ENCODE measurements around the gene TAB3. TPM values are rescaled to one million over a fixed set of nuclear protein-coding genes. Genes with fewer than 3 reads are reported as not detected.
"Not testable (repeated sequence)": the region's sequence is repeated elsewhere in the genome, so short reads cannot be mapped to it uniquely, and the experiment has no call there.

TAB3 gene
- total RNA-seq, 1 donor from 2014 or later = 13.3 TPM

DNA sequence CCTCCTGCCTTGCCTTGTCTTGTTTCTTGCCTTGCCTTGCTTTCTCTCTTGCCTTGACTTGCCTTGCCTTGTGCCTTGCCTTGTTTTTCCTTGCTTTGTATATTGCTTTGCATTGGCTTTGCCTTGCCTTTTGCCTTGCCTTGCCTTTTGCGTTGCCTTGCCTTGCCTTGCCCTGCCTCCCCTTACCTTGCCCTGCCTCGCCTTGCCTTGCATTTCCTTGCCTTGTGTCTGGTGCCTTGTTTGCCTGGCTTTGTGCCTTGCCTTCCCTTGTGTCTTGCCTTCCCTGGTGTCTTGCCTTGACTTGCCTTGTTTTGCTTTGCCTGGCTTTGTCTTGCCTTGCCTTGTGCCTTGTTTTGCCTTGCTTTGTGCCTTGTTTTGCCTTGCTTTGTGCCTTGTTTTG, 89.7 kb downstream of the TAB3 start:
- no peaks in the 10 kb centered on the region for H3K4me1 Mint-ChIP-seq
- no peak for DNase-seq (ENCODE audit: low read depth, low spot score)

DNA sequence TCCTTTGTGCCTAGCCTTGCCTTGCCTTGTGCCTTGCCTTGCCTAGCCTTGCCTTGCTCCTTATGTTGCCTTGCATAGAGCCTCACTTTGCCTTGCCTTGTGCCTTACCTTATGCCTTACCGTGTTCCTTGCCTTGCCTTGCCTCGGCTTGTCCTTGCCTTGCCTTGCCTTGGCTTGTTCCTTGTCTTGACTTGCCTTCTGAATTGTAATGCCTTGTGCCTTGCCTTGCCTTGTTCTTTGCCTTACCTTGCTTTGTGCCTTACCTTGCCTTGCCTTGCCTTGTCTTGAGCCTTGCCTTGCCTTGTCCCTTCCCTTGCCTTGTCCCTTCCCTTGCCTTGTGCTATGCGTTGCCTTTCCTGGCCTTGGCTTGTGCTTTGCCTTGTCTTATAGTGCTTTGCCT, 90.2 kb downstream of the TAB3 start:
- Mint-ChIP-seq H3K36me3 (ENCODE audit: low read depth) (no peaks in the 10 kb centered on the region), H3K9me3 (no peaks in the 10 kb centered on the region), H3K4me1 (no peaks in the 10 kb centered on the region), H3K27me3 (ENCODE audit: low read depth) (no peaks in the 10 kb centered on the region), H3K4me3 (no peak overlapping the region), H3K27ac (ENCODE audit: unreplicated experiment) (no peak overlapping the region)
- TF ChIP-seq, protein P1, sequence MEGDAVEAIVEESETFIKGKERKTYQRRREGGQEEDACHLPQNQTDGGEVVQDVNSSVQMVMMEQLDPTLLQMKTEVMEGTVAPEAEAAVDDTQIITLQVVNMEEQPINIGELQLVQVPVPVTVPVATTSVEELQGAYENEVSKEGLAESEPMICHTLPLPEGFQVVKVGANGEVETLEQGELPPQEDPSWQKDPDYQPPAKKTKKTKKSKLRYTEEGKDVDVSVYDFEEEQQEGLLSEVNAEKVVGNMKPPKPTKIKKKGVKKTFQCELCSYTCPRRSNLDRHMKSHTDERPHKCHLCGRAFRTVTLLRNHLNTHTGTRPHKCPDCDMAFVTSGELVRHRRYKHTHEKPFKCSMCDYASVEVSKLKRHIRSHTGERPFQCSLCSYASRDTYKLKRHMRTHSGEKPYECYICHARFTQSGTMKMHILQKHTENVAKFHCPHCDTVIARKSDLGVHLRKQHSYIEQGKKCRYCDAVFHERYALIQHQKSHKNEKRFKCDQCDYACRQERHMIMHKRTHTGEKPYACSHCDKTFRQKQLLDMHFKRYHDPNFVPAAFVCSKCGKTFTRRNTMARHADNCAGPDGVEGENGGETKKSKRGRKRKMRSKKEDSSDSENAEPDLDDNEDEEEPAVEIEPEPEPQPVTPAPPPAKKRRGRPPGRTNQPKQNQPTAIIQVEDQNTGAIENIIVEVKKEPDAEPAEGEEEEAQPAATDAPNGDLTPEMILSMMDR (conservative IDR thresholded peaks at IDR 0.05) = no peak
- no peak for DNase-seq (ENCODE audit: low read depth, low spot score)

More for the DNA sequence above, 89.7 kb downstream of the TAB3 start:
- no peaks in the 10 kb centered on the region for H3K36me3 Mint-ChIP-seq (ENCODE audit: low read depth)
- no peak overlapping the region for H3K4me3 Mint-ChIP-seq
- no peaks in the 10 kb centered on the region for H3K9me3 Mint-ChIP-seq
- H3K27me3 Mint-ChIP-seq (ENCODE audit: low read depth) = no peaks in the 10 kb centered on the region
- TF ChIP-seq, protein P1 (conservative IDR thresholded peaks at IDR 0.05) = no peak
- H3K27ac Mint-ChIP-seq (ENCODE audit: unreplicated experiment) = no peak overlapping the region

DNA sequence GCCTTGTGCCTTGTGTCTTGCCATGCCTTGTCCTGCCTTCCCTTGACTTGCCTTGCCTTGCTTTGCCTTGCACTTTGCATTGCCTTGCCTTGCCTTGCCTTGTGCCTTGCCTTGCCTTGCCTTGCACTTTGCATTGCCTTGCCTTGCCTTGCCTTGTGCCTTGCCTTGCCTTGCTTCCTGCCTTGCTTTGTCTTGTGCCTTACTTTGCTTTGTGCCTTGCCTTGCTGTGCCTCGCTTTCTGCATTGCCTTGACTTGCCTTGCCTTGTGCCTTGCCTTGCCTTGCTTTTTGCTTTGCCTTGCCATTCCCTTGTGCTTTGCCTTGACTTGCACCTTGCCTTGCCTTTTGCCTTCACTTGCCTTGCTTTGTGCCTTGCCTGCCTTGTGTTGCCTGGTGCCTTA, 91.8 kb downstream of the TAB3 start:
- H3K27me3 Mint-ChIP-seq (ENCODE audit: low read depth); H3K4me3 Mint-ChIP-seq; H3K4me1 Mint-ChIP-seq; H3K36me3 Mint-ChIP-seq (ENCODE audit: low read depth); DNase-seq (ENCODE audit: low read depth, low spot score); H3K27ac Mint-ChIP-seq (ENCODE audit: unreplicated experiment); H3K9me3 Mint-ChIP-seq: not testable (repeated sequence)

DNA sequence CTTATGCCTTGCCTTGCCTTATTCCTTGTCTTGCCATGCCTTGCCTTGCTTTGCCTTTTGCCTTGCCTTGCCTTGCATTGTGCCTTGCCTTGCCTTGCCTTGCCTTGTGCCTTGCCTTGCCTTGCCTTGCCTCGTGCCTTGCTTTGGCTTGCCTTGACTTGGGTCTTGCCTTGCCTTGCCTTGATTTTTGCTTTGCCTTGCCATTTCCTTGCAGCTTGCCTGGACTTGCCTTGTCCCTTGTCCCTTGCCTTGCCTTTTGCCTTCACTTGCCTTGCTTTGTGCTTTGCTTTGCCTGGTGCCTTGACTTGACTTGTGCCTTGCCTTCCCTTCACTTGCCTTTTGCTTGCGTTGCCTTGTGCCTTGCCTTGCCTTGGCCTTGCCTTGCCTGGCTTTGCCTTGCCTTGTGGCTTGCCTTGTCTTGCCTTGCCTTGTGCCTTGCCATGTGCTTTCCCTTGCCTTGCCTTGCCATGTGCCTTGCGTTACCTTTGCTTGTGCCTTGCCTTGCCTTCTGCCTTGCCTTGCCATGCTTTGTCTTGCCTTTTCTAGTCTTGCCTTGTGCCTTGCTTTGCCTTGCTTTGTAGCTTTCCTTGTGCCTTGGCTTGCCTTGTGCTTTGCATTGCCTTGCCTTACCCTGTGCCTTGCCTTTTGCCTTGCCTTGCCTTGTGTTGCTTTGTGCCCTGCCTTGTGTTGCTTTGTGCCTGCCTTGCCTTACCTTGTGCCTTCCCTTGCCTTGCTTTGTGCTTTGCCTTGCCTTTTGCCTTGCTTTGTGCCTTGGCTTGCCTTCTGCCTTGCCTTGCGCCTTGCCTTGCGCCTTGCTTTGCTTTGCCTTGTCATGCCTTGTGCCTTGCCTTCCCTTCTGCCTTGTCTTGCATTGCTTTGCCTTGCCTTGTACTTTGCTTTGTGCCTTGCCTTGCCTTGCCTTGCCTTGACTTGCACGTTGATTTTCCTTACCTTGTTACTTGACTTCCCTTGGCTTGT, 92.8 kb downstream of the TAB3 start:
- peaks cover 4% of the 10 kb centered on the region for H3K9me3 Mint-ChIP-seq

DNA sequence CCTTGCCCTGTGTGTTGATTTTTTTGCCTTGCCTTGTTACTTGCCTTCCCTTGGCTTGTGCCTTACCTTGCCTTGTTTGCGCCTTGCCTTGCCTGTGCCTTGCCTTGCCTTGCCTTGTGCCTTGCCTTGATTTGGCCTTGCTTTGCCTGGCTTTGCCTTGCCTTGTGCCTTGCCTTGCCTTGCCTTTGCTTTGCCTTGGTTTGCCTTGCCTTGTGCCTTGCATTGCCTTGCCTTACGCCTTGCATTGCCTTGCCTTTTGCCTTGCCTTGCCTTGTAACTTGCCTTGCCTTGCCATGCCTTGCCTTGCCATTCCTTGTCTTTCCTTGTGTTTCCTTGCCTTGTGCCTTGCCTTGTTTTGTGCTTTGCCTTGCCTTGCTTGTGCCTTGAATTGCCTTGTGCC, 94.6 kb downstream of the TAB3 start:
- DNase-seq (ENCODE audit: low read depth, low spot score) = no peak
- Mint-ChIP-seq H3K9me3 (peaks cover 4% of the 10 kb centered on the region), H3K4me1 (no peaks in the 10 kb centered on the region), H3K36me3 (ENCODE audit: low read depth) (no peaks in the 10 kb centered on the region), H3K27me3 (ENCODE audit: low read depth) (no peaks in the 10 kb centered on the region), H3K4me3 (no peak overlapping the region), H3K27ac (ENCODE audit: unreplicated experiment) (no peak overlapping the region)
- TF ChIP-seq, protein P1 (conservative IDR thresholded peaks at IDR 0.05) = no peak

More for the DNA sequence above, 92.8 kb downstream of the TAB3 start:
- DNase-seq (ENCODE audit: low read depth, low spot score) = no peak
- TF ChIP-seq, protein P1 (conservative IDR thresholded peaks at IDR 0.05) = no peak
- H3K4me3 Mint-ChIP-seq = no peak overlapping the region
- no peak overlapping the region for H3K27ac Mint-ChIP-seq (ENCODE audit: unreplicated experiment)
- H3K36me3 Mint-ChIP-seq (ENCODE audit: low read depth) = no peaks in the 10 kb centered on the region
- H3K27me3 Mint-ChIP-seq (ENCODE audit: low read depth) = no peaks in the 10 kb centered on the region
- no peaks in the 10 kb centered on the region for H3K4me1 Mint-ChIP-seq

DNA sequence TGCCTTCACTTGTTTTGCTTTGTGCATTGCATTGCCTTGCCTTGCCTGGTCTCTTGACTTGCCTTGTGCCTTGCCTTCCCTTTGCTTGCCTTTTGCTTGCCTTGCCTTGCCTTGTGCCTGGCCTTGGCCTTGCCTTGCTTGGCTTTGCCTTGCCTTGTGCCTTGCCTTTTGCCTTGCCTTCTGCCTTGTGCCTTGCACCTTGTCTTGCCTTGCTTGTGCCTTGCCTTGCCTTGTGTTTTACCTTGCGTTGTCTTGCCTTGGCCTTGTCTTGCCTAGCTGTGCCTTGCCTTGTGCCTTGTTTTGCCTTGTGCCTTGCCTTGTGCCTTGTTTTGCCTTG, 95.3 kb downstream of the TAB3 start:
- DNase-seq (ENCODE audit: low read depth, low spot score) = no peak
- Mint-ChIP-seq H3K9me3 (peaks cover 4% of the 10 kb centered on the region), H3K4me1 (no peaks in the 10 kb centered on the region), H3K27ac (ENCODE audit: unreplicated experiment) (no peak overlapping the region), H3K36me3 (ENCODE audit: low read depth) (no peaks in the 10 kb centered on the region), H3K4me3 (no peak overlapping the region), H3K27me3 (ENCODE audit: low read depth) (no peaks in the 10 kb centered on the region)
- TF ChIP-seq, protein P1 (conservative IDR thresholded peaks at IDR 0.05) = no peak
